Fibroblast of villous mesenchyme (primary cell): ENCODE data around the gene KLF8. TPM values are rescaled to one million over a fixed set of nuclear protein-coding genes. Genes with fewer than 3 reads are reported as not detected.

ENCODE experiments used
- DNase-seq: peaks from one replicate; pipeline ENCODE4 v3.0.0-alpha.2; 2010; ENCODE audit warnings: low read depth
- H3K4me3 ChIP-seq: 2 replicates; pipeline ENCODE4 v1.5.1; 2011; ENCODE audit warnings: low read depth, mild to moderate bottlenecking, low read length
- CTCF ChIP-seq: IDR thresholded peaks from 2 replicates; pipeline ENCODE4 v1.5.1; 2012; ENCODE audit warnings: low read depth, mild to moderate bottlenecking, low read length; ENCODE audit not compliant: insufficient read depth
- total RNA-seq: library from RNA; depleted of rRNA; stranded (reverse); fragments of >200 nt; gene quantifications from 2 replicates; pipeline ENCODE4 v1.2.3, GENCODE V29; 2012

The KLF8 gene
- total RNA-seq, 1 donor = 3.0 TPM

GRCh38 chrX:56253832-56254703, 21.9 kb downstream of the KLF8 start:
- no peak for DNase-seq
- no peak for TF ChIP-seq CTCF
- no peak overlapping the region for H3K4me3 ChIP-seq

- H3K4me3 ChIP-seq = no peak overlapping the region
- no peak for TF ChIP-seq CTCF
- no peak for DNase-seq
These were observed 36.7 kb downstream of the KLF8 start for GRCh38 chrX:56268888-56269287.

GRCh38 chrX:56278692-56279091, 46.5 kb downstream of the KLF8 start:
- DNase-seq = no peak
- TF ChIP-seq CTCF = no peak
- H3K4me3 ChIP-seq = no peak overlapping the region

GRCh38 chrX:56279863-56280262, 47.7 kb downstream of the KLF8 start:
- DNase-seq = no peak
- no peak for TF ChIP-seq CTCF

GRCh38 chrX:56281789-56282188, 49.6 kb downstream of the KLF8 start:
- DNase-seq = peak; percentile 13
- peak; percentile 29 for TF ChIP-seq CTCF

More at GRCh38 chrX:56279863-56280262, 47.7 kb downstream of the KLF8 start:
- H3K4me3 ChIP-seq = no peak overlapping the region

GRCh38 chrX:56284269-56284668, 52.1 kb downstream of the KLF8 start:
- DNase-seq = no peak
- no peak for TF ChIP-seq CTCF
- no peak overlapping the region for H3K4me3 ChIP-seq

More at GRCh38 chrX:56281789-56282188, 49.6 kb downstream of the KLF8 start:
- no peak overlapping the region for H3K4me3 ChIP-seq
